ENCODE data around the gene FAM25G.

The FAM25G gene

DNA sequence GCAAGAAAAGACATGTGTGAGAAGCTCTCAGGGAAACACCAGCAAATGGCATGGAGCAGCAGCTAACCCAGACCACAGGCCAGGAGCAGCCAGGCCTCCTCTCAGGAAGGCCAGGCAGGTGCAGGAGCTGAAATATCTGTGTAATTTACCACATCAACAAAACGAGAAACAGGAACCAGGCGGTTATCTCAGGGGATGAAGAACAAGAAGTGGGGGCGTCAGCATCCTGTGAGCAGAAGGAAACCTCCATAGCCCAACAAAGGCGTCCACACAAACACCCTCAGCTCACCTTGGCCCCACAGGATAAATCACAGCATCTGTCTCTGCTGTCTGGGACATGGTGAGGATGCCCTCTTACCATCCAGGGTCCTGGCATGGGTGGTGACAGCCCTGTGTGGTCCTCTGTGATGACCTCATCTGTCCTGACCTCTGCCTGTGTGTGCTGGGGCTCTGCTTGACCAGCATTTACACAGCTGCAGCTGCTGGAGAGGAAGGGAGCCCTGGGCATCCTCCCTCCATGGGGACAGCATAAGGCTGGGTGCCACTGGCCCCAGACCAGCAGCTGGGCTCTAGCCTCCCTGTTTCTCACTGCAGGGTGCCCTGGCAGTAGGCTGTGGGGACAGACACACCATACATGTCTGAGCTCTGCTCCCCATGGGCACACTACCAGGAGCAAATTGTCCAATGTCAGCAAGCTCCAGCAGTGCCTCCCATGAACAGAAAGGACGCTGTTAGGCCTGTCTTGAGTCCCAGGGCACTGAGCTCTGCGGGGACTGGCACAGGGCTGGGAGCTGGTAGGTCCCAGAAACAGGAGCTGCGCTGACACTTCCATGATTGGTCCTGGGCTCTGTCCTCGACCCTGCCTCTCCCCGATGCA, 42.2 kb downstream of the FAM25G start:
- no peak for DNase-seq (ENCODE audit: low read depth in 2 of 2)

DNA sequence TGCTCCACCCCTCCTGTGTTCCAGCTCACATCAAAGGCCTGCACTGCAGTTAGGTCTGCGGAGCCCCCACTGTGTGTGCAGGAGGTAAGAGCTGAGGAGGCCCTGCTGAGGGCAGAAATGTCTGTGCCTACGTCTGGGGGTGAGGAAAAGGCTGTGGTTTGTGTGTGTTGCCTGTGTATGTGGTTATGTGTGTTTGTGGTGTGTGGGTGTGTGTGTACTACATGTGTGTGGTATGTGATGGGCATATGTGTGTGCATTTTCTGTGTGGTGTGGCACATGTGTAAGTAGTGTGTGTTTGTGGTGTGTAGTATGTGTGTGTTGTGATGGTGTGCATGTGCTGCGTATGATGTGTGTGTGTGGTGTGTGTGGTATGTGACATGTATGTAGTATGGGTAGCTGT, 43.8 kb downstream of the FAM25G start:
- DNase-seq (ENCODE audit: low read depth in 2 of 2): no peak

DNA sequence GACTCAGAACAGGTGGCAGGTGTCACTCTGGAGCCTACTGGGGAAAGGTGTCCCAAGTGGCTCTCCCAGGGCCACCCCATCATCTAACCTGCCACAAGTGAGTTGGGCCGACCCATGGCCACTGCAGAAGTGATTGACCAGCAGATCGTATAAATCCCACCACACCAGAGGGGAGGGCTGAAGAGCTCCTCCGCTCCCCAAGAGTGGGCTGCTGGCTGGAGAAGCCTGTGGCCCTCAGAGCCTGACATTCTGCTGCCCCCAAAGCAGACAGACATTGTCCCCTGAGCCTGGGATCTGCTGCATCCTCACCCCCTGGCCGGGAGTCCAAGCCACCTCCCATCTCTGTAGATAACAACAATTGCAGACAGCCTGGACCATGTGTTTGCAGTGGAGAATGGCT, 44.3 kb downstream of the FAM25G start:
- DNase-seq (ENCODE audit: low read depth in 2 of 2): no peak

DNA sequence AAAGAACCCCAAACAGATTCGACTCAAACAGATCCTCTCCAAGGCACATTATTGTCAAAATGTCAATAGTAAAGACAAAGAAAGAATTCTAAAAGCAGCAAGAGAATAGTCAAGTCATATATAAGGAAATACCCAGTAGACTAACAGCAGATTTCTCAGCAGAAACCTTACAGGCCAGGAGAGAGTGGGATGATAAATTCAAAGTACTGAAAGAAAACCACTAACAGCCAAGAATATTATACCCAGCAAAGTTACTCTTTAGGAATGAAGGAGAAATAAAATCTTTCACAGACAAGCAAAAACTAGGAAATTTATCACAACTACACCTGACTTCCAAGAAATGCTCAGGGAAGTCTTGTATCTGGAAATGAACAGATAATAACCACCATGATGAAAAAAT, 45.8 kb downstream of the FAM25G start:
- DNase-seq (ENCODE audit: low read depth in 2 of 2): no peak

DNA sequence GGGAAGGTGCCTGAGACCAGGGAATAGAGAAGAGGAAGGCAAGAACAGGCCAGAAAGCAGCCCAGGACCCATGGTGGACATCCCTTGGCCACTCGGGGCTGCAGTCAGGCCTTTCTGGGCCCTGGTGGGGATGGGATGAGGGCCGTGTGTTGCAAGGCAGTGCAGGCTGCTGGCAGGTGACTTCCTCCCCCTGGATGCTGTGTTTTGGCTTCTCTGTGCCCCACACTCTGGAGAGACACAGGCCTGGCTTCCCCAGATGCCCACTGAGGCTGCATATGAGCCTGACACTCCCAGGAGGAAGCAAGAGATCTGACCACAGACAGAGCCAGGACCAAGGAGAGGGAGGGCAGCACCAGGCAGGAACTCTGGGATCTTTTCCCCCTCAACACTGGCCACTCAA, 47.5 kb downstream of the FAM25G start:
- no peak for DNase-seq (ENCODE audit: low read depth in 2 of 2)

DNA sequence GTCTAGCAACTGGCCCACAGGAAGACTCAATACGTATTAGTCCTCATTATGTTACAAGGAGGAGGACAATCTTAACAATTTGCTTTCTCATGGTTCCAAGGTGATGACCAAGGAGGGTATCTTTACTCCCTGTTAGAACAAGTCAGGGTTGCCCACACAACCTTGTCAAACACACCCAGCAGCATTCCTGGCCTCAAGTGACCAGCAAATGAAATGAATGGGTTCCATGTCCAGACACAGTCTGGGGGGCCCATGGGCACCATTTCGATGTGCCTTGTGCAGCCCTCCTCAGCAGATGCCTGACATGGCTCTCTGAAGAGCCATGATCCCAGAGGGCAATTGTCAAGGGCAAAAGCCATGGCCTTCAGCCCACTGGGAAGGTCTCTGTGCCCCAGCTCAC, 48.4 kb downstream of the FAM25G start:
- no peak for DNase-seq (ENCODE audit: low read depth in 2 of 2)

DNA sequence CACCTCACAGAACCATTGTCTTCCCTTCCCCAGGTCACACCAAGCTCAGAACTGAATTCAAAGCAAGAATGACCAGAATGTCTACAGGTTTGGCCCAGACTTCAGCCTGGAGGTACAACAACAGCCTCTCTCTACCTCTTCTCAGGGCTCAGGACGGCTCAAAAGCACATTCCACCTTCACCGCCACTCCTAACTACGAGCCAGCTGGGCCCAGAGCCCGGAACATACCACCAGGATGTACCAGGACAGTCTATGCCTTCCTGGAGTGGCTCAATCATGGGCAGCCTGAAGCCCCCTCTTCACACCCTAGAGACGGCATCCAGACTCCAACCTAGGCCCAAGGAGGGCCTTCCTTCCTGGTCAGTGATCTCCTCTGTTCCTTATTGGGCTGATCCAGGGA, 49.1 kb downstream of the FAM25G start:
- no peak for DNase-seq (ENCODE audit: low read depth in 2 of 2)

DNA sequence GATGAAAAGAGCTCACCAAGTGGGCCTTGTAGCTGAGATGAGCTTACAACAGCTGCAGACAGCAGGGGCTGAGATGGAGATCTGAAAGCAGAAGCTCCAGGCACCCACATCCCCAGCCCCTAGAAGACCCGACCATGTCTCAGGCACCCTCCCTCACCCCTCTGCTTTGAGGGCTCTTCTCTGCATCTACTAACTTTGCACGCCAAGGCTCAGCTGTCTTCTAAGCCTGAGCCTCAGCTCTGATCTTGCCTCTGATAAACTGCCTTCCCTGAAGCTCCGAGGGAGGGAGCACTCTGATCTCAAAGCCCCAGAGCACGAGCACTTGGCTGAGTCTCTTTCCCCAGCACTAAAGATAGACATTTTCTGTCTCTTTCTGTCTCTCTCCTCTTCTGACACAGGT, 49.6 kb downstream of the FAM25G start:
- DNase-seq (ENCODE audit: low read depth in 2 of 2): no peak

DNA sequence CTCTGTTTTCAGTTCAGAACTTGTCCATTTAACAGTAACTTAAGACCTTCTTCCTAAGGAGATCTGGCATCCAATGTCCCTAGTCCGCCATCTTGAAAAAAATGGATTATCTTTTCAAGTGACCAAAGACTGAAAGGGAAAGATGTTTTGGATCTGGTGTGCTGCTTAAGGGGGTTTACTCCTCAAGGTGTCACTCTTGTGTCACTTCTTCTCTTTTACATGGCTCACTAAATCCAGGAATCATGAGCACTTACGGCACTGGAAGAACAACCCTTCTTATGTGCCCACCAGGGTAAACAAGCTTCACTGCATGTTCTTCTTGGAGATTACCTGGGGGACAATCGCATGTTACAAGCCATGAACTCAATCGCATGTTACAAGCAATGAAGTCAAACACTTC, 51.3 kb downstream of the FAM25G start:
- no peak for DNase-seq (ENCODE audit: low read depth in 2 of 2)

DNA sequence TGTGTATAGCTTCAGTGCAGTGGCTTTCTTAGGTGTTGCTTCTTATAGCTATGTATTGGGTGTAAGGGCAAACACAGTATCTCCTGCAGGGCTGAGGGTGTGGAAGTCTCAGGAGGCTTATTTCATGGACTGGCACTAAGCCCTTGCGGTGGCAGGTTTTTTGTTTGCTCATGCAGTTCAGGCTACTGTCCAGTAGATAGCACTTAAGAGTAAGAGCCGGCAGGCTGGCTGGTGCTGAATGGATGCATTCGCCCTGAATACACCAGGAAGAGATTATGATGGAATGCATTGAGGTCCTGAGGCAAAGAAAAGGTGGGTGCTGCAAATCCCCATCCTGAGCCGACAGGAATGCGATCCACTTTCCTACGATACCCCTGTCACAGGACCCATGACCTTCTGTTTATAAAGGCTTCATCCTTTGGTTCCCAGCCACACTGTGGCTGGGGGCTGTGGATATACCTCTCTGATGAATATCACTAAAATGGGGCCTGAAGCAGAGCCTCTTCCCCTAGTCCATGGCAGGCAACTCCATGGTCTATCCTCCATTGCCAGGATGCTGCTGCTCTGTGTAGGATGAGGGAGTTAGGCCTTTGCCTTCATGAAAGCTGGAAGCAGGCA, 52.5 kb downstream of the FAM25G start:
- no peak for DNase-seq (ENCODE audit: low read depth in 2 of 2)
